ENCODE data around the gene ADAMTSL5.
A peak's percentile ranks its signal among the peaks of the same experiment; 100 is the strongest.
"Not testable (repeated sequence)": the region's sequence is repeated elsewhere in the genome, so short reads cannot be mapped to it uniquely, and the experiment has no call there.

The ADAMTSL5 gene

GRCh38 chr19:1477056-1477455 is 35.8 kb downstream of the ADAMTSL5 start:
- DNase-seq = not testable (repeated sequence)

DNA sequence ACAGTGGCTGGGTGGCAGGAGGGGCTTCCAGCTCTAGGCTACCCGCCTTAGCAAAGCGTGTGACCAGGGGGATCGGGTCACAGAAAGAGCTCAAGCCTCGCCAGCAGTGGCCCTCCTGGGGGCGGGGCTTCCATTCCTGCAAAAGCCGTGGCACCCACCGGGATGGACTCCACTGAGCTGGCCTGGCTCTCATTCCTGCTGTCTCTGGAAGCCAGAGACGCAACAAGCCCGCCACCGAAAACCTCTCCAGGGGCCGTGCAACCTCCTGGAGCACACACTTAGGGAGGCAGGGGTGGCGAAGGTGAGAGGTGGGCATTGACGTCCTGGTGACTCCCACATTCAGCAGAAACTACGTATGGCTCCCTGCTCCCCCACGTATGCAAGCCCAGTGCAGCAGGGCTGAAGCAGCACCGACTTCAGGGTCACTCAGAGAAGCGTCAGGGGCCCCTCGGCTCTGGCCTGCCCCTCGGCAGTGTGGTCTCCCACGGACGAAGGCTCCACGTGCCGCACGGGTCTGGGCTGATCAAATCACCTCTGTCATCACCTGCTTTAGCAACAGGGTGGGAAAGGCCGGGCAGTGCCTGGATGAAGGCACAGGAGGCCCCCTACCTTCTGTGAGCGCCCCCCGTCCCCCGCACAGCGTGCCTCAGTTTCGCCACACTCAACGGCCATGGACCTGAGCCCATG is 36.9 kb downstream of the ADAMTSL5 start:
- DNase-seq = no peak

DNA sequence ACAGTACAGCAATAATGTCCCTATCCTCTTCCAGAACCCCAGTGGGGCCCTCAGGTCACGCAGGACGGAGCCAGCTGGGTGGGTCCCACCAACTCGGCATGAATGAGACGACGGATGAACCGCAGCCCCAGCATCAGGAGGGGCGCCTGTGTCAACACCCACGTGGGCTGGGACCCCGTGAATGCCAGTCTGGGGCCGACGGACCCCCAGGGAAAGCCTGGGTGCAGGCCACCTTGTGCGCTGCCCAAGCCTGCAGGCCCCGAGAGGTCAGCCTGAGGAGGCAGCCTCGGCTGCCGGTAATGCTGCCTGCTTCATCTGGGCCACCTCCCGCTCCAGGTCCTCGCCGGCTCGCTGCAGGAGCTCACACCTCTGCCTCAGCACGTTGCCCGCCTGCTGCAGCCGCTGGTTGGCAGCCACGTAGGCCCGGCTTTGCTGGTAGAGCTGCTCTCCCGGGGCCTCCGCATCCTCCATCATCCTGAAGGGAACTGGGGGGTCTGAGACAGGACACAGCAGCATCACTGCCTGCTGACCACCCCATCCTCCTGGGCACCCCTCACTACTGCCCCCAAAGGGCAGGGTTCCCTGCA is 38.0 kb downstream of the ADAMTSL5 start:
- DNase-seq = no peak

DNA sequence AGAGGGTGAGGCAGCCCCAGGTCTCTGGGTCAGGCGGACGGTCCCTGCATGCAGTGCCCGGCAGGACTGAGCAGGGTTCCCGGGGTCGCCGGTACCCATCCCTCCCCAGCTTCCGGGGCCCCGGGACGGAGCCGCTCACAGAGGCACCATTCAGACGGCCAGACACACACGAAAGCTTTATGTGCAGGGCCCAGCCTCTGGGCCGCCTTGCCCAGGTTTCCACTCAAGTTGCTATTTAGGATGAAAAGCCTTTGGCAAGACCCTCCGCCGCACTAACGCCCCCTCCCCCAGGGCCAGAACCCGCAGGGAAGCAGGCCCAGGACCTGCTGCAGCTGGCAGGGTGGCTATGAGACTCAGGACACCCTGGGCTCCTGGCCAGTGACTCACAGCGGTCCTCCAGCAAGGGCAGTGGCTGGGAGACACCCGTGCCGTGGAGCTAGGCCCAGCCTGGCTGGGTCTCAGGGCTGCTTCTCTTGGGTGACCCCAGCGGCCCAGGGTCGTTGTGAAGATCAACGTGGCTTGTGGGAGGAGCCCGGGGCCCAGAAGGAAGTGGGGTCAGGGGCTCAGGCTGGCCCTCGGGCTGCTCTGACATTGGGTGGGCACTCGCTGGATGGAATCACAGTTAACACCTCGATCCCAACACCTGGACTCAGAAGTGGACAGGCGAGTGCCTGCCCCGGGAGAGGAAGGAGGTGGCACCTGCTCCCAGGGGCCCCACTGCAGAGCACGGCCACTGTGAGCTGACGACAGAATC is 38.6 kb downstream of the ADAMTSL5 start:
- no peak for DNase-seq

DNA sequence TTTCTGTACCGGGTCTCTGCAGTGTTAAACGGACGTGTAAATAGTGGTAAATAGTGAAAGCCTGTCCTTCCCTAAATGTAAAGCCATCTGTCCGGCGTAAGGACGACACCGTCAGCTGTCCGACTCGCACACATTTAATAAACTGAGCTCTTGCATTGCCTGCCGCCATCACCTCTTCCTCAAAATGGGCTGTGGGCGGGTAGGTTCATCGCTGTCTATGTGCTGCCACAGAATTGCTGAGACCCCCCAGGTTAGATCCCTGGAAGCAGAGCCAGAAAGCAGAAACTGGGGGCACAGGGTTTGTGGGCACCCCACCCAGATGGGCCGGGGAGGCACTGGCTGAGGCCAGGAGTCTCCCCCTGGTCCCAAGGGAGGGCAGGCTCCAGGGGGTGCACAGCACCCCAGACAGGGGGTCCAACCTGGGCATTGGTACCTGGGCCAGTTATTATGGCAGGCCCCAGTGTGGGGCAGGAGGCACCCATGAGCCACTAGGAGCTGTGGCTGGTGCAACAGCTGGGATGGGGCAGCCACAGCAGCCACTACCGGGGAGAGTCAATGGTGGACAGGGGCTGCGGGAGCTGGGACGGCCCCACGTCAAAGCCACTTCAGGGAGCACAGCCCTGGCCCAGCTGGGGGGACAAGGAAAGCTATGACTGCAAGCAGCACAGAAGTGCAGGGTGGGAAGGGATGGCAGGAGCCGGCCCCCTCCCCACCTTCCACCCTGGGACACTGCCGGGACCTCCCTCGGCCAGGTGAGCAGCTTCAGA is 39.6 kb downstream of the ADAMTSL5 start:
- DNase-seq = no peak

- DNase-seq = no peak
Observed at GRCh38 chr19:1472231-1473084, 40.4 kb downstream of the ADAMTSL5 start.

DNA sequence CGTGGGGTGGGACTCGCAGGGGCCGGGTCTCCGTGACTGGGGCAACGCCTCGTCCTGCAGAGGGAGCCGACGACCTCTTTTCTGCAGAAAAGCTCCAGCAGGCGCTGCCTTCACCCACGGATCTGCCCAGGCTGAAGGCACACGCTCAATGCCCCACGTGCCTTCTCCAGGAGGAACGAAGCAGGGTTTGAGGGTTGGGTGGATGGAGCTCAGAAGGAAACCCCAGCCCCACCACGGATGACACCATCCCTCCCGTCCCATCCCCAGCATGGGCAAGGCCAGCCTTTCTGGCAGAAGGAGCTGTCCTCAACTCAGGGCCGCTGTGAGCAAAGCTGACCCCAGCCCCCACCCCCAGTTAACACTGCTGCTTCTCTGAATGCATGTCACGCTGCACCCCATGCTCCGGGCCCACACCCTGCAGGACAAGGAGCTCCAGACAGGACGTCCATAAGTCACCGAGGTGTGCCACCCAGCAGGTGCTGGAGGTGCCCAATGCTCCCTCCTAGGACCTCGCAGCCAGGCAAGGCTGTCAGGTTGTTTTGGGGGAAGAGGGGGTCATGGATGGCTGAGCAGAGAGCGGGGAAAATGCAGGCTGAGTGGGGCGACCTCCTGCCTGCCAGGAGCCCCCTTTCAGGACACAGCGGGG is 41.2 kb downstream of the ADAMTSL5 start:
- DNase-seq = no peak

DNA sequence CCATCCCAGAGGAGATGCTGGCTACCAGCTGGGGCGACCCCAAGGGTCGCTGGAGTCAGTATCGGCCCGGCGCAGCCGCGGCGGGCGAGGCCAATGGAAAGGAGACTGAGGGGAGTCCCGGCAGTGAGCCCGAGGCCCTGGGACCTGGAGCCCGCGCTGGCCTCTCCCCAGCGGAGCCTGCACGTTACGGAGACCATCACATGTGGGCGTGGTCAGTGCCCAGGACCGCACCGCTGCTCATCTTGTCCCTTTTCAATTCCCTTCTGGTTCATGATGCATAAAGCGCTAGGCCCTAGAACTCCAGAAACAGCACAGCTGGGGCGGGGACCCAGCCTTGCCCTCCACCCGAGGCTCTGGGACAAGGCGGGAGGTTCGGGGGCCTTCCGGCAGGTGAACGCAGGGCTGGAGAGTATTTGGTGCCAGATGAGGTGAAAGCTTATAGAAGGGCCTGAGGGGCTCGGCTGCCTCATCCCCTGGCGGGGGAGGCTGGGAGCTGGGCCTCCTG is 41.8 kb downstream of the ADAMTSL5 start:
- DNase-seq = no peak

GRCh38 chr19:1470305-1471009 is 42.4 kb downstream of the ADAMTSL5 start:
- DNase-seq = peak; percentile 69

DNA sequence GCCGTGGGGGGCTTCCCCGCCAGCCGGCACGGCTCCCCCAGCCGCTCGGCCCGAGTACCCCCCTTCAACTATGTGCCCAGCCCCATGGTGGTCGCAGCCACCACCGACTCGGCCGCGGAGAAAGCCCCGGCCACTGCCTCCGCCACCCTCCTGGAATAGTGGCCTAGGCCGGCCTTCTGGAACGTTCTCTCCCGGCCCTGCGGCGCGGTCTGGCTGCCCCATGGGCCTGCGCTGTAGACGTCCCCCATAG is 42.8 kb downstream of the ADAMTSL5 start:
- no peak for DNase-seq

DNA sequence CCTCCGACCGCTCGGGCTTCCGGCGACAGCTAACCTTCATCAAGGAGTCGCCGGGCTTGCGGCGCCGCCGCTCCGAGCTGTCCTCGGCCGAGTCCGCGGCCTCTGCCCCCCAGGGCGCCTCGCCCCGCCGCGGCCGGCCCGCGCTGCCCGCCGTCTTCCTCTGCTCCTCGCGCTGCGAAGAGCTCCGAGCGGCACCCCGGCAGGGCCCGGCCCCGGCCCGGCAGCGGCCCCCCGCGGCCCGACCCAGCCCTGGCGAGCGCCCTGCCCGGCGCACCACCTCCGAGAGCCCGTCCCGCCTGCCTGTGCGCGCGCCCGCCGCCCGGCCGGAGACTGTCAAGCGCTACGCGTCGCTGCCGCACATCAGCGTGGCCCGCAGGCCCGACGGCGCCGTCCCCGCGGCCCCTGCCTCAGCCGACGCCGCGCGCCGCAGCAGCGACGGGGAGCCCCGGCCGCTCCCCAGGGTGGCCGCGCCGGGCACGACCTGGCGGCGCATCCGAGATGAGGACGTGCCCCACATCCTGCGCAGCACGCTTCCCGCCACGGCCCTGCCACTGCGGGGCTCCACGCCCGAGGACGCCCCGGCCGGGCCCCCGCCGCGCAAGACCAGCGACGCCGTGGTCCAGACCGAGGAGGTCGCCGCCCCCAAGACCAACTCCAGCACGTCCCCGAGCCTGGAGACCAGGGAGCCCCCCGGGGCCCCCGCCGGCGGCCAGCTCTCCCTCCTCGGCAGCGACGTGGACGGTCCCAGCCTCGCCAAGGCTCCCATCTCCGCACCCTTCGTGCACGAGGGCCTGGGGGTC is 43.4 kb downstream of the ADAMTSL5 start:
- DNase-seq = no peak

GRCh38 chr19:1468821-1469254 is 44.0 kb downstream of the ADAMTSL5 start:
- no peak for DNase-seq

DNA sequence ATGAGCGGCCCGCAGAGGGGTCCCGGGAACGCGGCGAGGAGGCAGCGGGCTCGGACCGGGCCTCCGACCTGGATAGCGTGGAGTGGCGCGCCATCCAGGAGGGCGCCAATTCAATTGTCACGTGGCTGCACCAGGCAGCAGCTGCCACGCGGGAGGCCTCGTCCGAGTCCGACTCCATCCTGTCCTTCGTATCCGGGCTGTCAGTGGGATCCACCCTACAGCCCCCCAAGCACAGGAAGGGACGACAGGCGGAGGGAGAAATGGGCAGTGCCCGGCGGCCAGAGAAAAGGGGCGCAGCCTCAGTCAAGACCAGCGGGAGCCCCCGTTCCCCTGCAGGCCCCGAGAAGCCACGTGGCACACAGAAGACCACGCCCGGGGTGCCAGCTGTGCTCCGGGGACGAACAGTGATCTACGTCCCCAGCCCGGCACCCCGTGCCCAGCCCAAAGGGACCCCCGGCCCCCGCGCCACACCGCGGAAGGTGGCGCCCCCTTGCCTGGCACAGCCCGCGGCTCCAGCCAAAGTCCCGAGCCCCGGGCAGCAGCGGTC is 44.5 kb downstream of the ADAMTSL5 start:
- no peak for DNase-seq

GRCh38 chr19:1467490-1468273 is 45.1 kb downstream of the ADAMTSL5 start:
- no peak for DNase-seq

GRCh38 chr19:1467215-1467489 is 45.7 kb downstream of the ADAMTSL5 start:
- DNase-seq = no peak

DNA sequence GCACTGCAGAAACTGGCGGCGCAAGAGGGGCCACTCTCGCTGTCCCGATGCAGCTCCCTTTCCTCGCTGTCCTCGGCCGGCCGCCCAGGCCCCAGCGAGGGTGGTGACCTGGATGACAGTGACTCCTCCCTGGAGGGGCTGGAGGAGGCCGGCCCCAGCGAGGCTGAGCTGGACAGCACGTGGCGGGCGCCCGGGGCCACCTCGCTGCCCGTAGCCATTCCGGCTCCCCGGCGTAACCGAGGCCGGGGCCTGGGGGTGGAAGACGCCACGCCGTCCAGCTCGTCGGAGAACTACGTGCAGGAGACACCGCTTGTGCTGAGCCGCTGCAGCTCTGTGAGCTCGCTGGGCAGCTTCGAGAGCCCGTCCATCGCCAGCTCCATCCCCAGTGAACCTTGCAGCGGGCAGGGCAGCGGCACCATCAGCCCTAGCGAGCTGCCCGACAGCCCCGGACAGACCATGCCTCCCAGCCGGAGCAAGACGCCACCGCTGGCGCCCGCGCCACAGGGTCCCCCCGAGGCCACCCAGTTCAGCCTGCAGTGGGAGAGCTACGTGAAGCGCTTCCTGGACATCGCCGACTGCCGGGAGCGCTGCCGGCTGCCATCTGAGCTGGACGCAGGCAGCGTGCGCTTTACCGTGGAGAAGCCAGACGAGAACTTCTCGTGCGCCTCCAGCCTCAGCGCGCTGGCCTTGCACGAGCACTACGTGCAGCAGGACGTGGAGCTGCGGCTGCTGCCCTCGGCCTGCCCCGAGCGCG is 46.2 kb downstream of the ADAMTSL5 start:
- no peak for DNase-seq

- DNase-seq = no peak
Observed at GRCh38 chr19:1466018-1466460, 46.8 kb downstream of the ADAMTSL5 start.

GRCh38 chr19:1465191-1466016 is 47.4 kb downstream of the ADAMTSL5 start:
- DNase-seq = no peak
